ENCODE measurements around the gene FBXL3.
"Not testable (repeated sequence)": the region's sequence is repeated elsewhere in the genome, so short reads cannot be mapped to it uniquely, and the experiment has no call there.

Gene FBXL3

GRCh38 chr13:77013853-77014542, 13.0 kb downstream of the FBXL3 start:
- H3K4me1 ChIP-seq (ENCODE audit: control insufficient read depth, insufficient read depth, low read length) = no peaks in the 10 kb centered on the region
- H3K36me3 ChIP-seq (ENCODE audit: control insufficient read depth in 2 of 2, insufficient read depth in 1 of 2, low read length in 2 of 2) = peaks cover 20 to 98% of the 10 kb centered on the region in 2 experiments
- no peak overlapping the region for H3K4me3 ChIP-seq (ENCODE audit: low read depth, low read length)
- CTCF ChIA-PET = interaction anchor here (1.1 to 1.7 kb wide), 2 partner anchors 11 kb away, joined by 4 read pairs; no protein-coding TSS in a partner anchor
- H3K9me3 ChIP-seq (ENCODE audit: control insufficient read depth, insufficient read depth, low read depth, low read length) = no peaks in the 10 kb centered on the region
- TF ChIP-seq YY1 (tag by site-specific recombination; IDR thresholded peaks at IDR 0.05) (no peak), ZNF174 (tag by site-specific recombination; IDR thresholded peaks at IDR 0.05) (no peak), TCF7L2 (IDR thresholded peaks at IDR 0.05; ENCODE audit: borderline replicate concordance, low read depth, low read length) (no peak), ZBTB48 (tag by site-specific recombination; IDR thresholded peaks at IDR 0.05) (no peak), ZNF155 (tag by site-specific recombination; IDR thresholded peaks at IDR 0.05) (no peak), BCL11B (tag by site-specific recombination; IDR thresholded peaks at IDR 0.05; ENCODE audit: low read depth) (no peak), ZNF292 (tag by site-specific recombination; IDR thresholded peaks at IDR 0.05; ENCODE audit: borderline replicate concordance, low read depth) (no peak), ZNF513 (tag by site-specific recombination; IDR thresholded peaks at IDR 0.05) (no peak), KLF16 (tag by site-specific recombination; IDR thresholded peaks at IDR 0.05) (no peak)
- no peak overlapping the region for H3K27ac ChIP-seq (ENCODE audit: extremely low read depth, low read depth, low read length)
- POLR2A ChIA-PET = no interaction called here

GRCh38 chr13:77009719-77010118, 17.2 kb downstream of the FBXL3 start:
- H3K4me1 ChIP-seq (ENCODE audit: control insufficient read depth, insufficient read depth, low read length); H3K9me3 ChIP-seq (ENCODE audit: control insufficient read depth, insufficient read depth, low read depth, low read length); H3K4me3 ChIP-seq (ENCODE audit: low read depth, low read length); CTCF ChIA-PET; H3K27ac ChIP-seq (ENCODE audit: extremely low read depth, low read depth, low read length): not testable (repeated sequence)
- peak; percentile 93 for TF ChIP-seq ZNF146 (tag by site-specific recombination; IDR thresholded peaks at IDR 0.05)
- H3K36me3 ChIP-seq (ENCODE audit: control insufficient read depth in 2 of 2, insufficient read depth in 1 of 2, low read length in 2 of 2) = peaks cover 9 to 84% of the 10 kb centered on the region in 2 experiments; a peak in 2 of 3 replicates
- POLR2A ChIA-PET = interaction anchor here (0.6 kb wide), 1 partner anchor 1324 kb away, joined by 3 read pairs; no protein-coding TSS in a partner anchor

- H3K36me3 ChIP-seq (ENCODE audit: control insufficient read depth in 2 of 2, insufficient read depth in 1 of 2, low read length in 2 of 2) = peaks cover 9 to 83% of the 10 kb centered on the region in 2 experiments; a peak in 2 of 3 replicates
- TF ChIP-seq ZBTB20 (tag by site-specific recombination; IDR thresholded peaks at IDR 0.05) (no peak), KLF10 (tag by site-specific recombination; IDR thresholded peaks at IDR 0.05) (no peak), EGR2 (tag by site-specific recombination; IDR thresholded peaks at IDR 0.05; ENCODE audit: low read depth) (no peak), PRDM1 (tag by site-specific recombination; IDR thresholded peaks at IDR 0.05) (no peak), ZNF560 (tag by site-specific recombination; IDR thresholded peaks at IDR 0.05; ENCODE audit: borderline replicate concordance) (no peak), ZNF626 (tag by site-specific recombination; IDR thresholded peaks at IDR 0.05) (no peak), ZNF280C (tag by site-specific recombination; IDR thresholded peaks at IDR 0.05) (no peak), ZNF548 (tag by site-specific recombination; IDR thresholded peaks at IDR 0.05) (no peak), ZFP69B (tag by site-specific recombination; IDR thresholded peaks at IDR 0.05) (no peak), ZNF555 (tag by site-specific recombination; conservative IDR thresholded peaks at IDR 0.05) (no peak), ZNF639 (tag by site-specific recombination; IDR thresholded peaks at IDR 0.05) (no peak), SALL2 (tag by site-specific recombination; IDR thresholded peaks at IDR 0.05; ENCODE audit: borderline replicate concordance) (no peak), ZNF2 (tag by site-specific recombination; IDR thresholded peaks at IDR 0.05) (no peak), ZBTB21 (tag by site-specific recombination; IDR thresholded peaks at IDR 0.05) (no peak), ZNF19 (tag by site-specific recombination; IDR thresholded peaks at IDR 0.05; ENCODE audit: low read depth) (no peak), ZNF157 (tag by site-specific recombination; IDR thresholded peaks at IDR 0.05) (no peak), ZNF704 (tag by site-specific recombination; IDR thresholded peaks at IDR 0.05) (no peak)
These were observed 17.9 kb downstream of the FBXL3 start for GRCh38 chr13:77009011-77009410.

More at GRCh38 chr13:77009011-77009410, 17.9 kb downstream of the FBXL3 start:
- CTCF ChIA-PET = interaction anchor here (0.6 kb wide), 1 partner anchor 8 kb away, joined by 3 read pairs; no protein-coding TSS in a partner anchor
- Histone ChIP-seq H3K4me3 (ENCODE audit: low read depth, low read length) (no peak overlapping the region), H3K9me3 (ENCODE audit: control insufficient read depth, insufficient read depth, low read depth, low read length) (no peaks in the 10 kb centered on the region), H3K4me1 (ENCODE audit: control insufficient read depth, insufficient read depth, low read length) (no peaks in the 10 kb centered on the region), H3K27ac (ENCODE audit: extremely low read depth, low read depth, low read length) (no peak overlapping the region)
- POLR2A ChIA-PET = no interaction called here

Data from HEK293 (cell line).